HG03175 (cell line): ENCODE results near the gene ZNF366.
A peak's percentile ranks its signal among the peaks of the same experiment; 100 is the strongest.

Experiments used
- ATAC-seq: cut with Tn5 transposase; IDR thresholded peaks from one replicate; pipeline ENCODE4 v1.9.1; 2021; ENCODE audit warnings: mild to moderate bottlenecking, moderate library complexity; ENCODE audit not compliant: unreplicated experiment

Gene ZNF366

GRCh38 chr5:72523960-72524582, 16.9 kb upstream of the ZNF366 start:
- ATAC-seq = peak; percentile 50

- no peak for ATAC-seq
Measured at GRCh38 chr5:72522607-72523006, 15.4 kb upstream of the ZNF366 start.

GRCh38 chr5:72519111-72519510, 11.9 kb upstream of the ZNF366 start:
- no peak for ATAC-seq

- no peak for ATAC-seq
Measured at GRCh38 chr5:72518001-72518683, 10.9 kb upstream of the ZNF366 start.

- ATAC-seq = no peak
Measured at GRCh38 chr5:72516916-72517315, 9.7 kb upstream of the ZNF366 start.

GRCh38 chr5:72515211-72515610, 8.0 kb upstream of the ZNF366 start:
- ATAC-seq = no peak

- no peak for ATAC-seq
Measured at GRCh38 chr5:72512593-72512860, 5.3 kb upstream of the ZNF366 start.

GRCh38 chr5:72511774-72512592, 4.8 kb upstream of the ZNF366 start:
- no peak for ATAC-seq

GRCh38 chr5:72511366-72511765, 4.2 kb upstream of the ZNF366 start:
- ATAC-seq = no peak

GRCh38 chr5:72510610-72511181, 3.5 kb upstream of the ZNF366 start:
- ATAC-seq = no peak

- no peak for ATAC-seq
Measured at GRCh38 chr5:72509401-72509800, 2.2 kb upstream of the ZNF366 start.

GRCh38 chr5:72508241-72509170, 1.3 kb upstream of the ZNF366 start:
- peak; percentile 96 for ATAC-seq

- no peak for ATAC-seq
Measured at GRCh38 chr5:72507907-72508238, 663 bp upstream of the ZNF366 start.

GRCh38 chr5:72506158-72506549, 1.1 kb downstream of the ZNF366 start:
- ATAC-seq = no peak

- ATAC-seq = no peak
Measured at GRCh38 chr5:72505539-72506157, 1.6 kb downstream of the ZNF366 start.

GRCh38 chr5:72505016-72505415, 2.2 kb downstream of the ZNF366 start:
- no peak for ATAC-seq

GRCh38 chr5:72503888-72504491, 3.2 kb downstream of the ZNF366 start:
- ATAC-seq = no peak

- no peak for ATAC-seq
Measured at GRCh38 chr5:72501488-72501887, 5.7 kb downstream of the ZNF366 start.

- no peak for ATAC-seq
Measured at GRCh38 chr5:72499730-72500129, 7.5 kb downstream of the ZNF366 start.

- ATAC-seq = no peak
Measured at GRCh38 chr5:72499090-72499489, 8.1 kb downstream of the ZNF366 start.
